CD14-positive monocyte (primary cell): Measurements from ENCODE around the gene TREM2. TPM values are rescaled to one million over a fixed set of nuclear protein-coding genes. Genes with fewer than 3 reads are reported as not detected.

Experiments used
- DNase-seq, 3 donors: peaks; one replicate each; pipeline ENCODE4 v3.0.0-alpha.2; 2011 to 2022
- H2AFZ ChIP-seq: 2 replicates; pipeline ENCODE4 v1.6.0; 2012; ENCODE audit warnings: mild to moderate bottlenecking, low read depth, low read length, inconsistent platforms; ENCODE audit not compliant: insufficient read depth, poor library complexity, severe bottlenecking
- H3K27ac ChIP-seq, 2 donors: 1 replicate in 1 of 2; 2 replicates in 1 of 2; pipeline ENCODE4 v1.5.1; 2012 to 2013; ENCODE audit warnings: low read length in 2 of 2, control low read depth in 1 of 2, inconsistent platforms in 1 of 2, low read depth in 1 of 2, mild to moderate bottlenecking in 1 of 2
- H3K27me3 ChIP-seq, 2 donors: one replicate each; pipeline versions ENCODE4 v1.6.0 to v1.6.1; 2011 to 2013; ENCODE audit warnings: low read length in 2 of 2; ENCODE audit not compliant: control insufficient read depth in 2 of 2, insufficient read depth in 2 of 2
- H3K36me3 ChIP-seq, 2 donors: replicated peaks in 1 of 2; 1 replicate in 1 of 2; 2 replicates in 1 of 2; pipeline versions ENCODE4 v1.5.1 to v1.6.1; 2012 to 2013; ENCODE audit warnings: low read length in 2 of 2, control low read depth in 1 of 2, inconsistent platforms in 1 of 2, mild to moderate bottlenecking in 1 of 2; ENCODE audit not compliant: insufficient read depth in 2 of 2, control insufficient read depth in 1 of 2
- H3K4me1 ChIP-seq, 2 donors: 1 replicate in 1 of 2; 2 replicates in 1 of 2; pipeline versions ENCODE4 v1.5.1 to v1.6.1; 2012 to 2013; ENCODE audit warnings: low read length in 2 of 2, control low read depth in 1 of 2, inconsistent platforms in 1 of 2, mild to moderate bottlenecking in 1 of 2, moderate library complexity in 1 of 2; ENCODE audit not compliant: insufficient read depth in 2 of 2, control insufficient read depth in 1 of 2
- H3K4me2 ChIP-seq: replicated peaks from 2 replicates; pipeline ENCODE3; 2012; ENCODE audit warnings: low read length, moderate library complexity, mild to moderate bottlenecking; ENCODE audit not compliant: poor library complexity, severe bottlenecking; ENCODE audit errors: extremely low read depth
- H3K4me3 ChIP-seq, 3 experiments: fragments of 200-600 bp in 1 of 3; sonication (generic) in 1 of 3; replicated peaks in 1 of 3; 1 replicate in 2 of 3; 2 replicates in 1 of 3; pipeline ENCODE4 v1.5.1; 2011 to 2013; ENCODE audit warnings: low read length in 3 of 3, mild to moderate bottlenecking in 3 of 3, control low read depth in 2 of 3, low read depth in 2 of 3, inconsistent platforms in 1 of 3, moderate library complexity in 1 of 3
- H3K79me2 ChIP-seq: 2 replicates; pipeline ENCODE4 v1.6.0; 2012; ENCODE audit warnings: mild to moderate bottlenecking, control low read depth, inconsistent platforms, low read length, moderate library complexity; ENCODE audit not compliant: insufficient read depth
- H3K9ac ChIP-seq: 2 replicates; pipeline ENCODE4 v1.6.0; 2017; ENCODE audit warnings: low read length, mild to moderate bottlenecking; ENCODE audit not compliant: insufficient read depth, poor library complexity, severe bottlenecking
- H3K9me3 ChIP-seq, 2 donors: replicated peaks in 1 of 2; 1 replicate in 1 of 2; 2 replicates in 1 of 2; pipeline versions ENCODE4 v1.5.1 to v1.6.1; 2012 to 2013; ENCODE audit warnings: low read length in 2 of 2, control low read depth in 1 of 2; ENCODE audit not compliant: control insufficient read depth in 1 of 2, insufficient read depth in 1 of 2
- H4K20me1 ChIP-seq: 2 replicates; pipeline ENCODE4 v1.6.0; 2012; ENCODE audit warnings: mild to moderate bottlenecking, low read length, control low read depth, moderate library complexity; ENCODE audit not compliant: insufficient read depth
- H3K27ac Mint-ChIP-seq, 7 donors: one replicate each; pipeline ENCODE4 v1.8.0; 2020; ENCODE audit warnings: mild to moderate bottlenecking in 7 of 7, mixed read lengths in 7 of 7, moderate library complexity in 6 of 7, inconsistent platforms in 2 of 7
- H3K27me3 Mint-ChIP-seq, 3 donors: one replicate each; pipeline ENCODE4 v1.8.0; 2021 to 2022; ENCODE audit warnings: low read depth in 3 of 3, mild to moderate bottlenecking in 3 of 3, mixed read lengths in 3 of 3, moderate library complexity in 3 of 3, inconsistent platforms in 1 of 3
- H3K36me3 Mint-ChIP-seq, 2 donors: one replicate each; pipeline ENCODE4 v1.8.0; 2020; ENCODE audit warnings: mixed read lengths in 2 of 2, inconsistent platforms in 1 of 2, mild to moderate bottlenecking in 1 of 2
- H3K4me1 Mint-ChIP-seq: one replicate; pipeline ENCODE4 v1.8.0; 2020; ENCODE audit warnings: mild to moderate bottlenecking, mixed read lengths
- H3K4me3 Mint-ChIP-seq, 2 donors: one replicate each; pipeline ENCODE4 v1.8.0; 2020; ENCODE audit warnings: mild to moderate bottlenecking in 2 of 2, mixed read lengths in 2 of 2, moderate library complexity in 1 of 2
- H3K9me3 Mint-ChIP-seq, 7 donors: one replicate each; pipeline ENCODE4 v1.8.0; 2020 to 2022; ENCODE audit warnings: mixed read lengths in 7 of 7, mild to moderate bottlenecking in 6 of 7, moderate library complexity in 6 of 7, inconsistent platforms in 2 of 7
- WGBS: methylation state at CpG from one replicate; pipeline ENCODE4 v1.1.5; 2013; ENCODE audit warnings: missing lambda C conversion rate; ENCODE audit not compliant: insufficient coverage; 5-methylcytosine and 5-hydroxymethylcytosine counted together
- intact Hi-C, 2 donors: fragments of 100-400 bp; cut with micrococcal nuclease; formaldehyde crosslinking; loops; one replicate each; pipeline versions ENCODE4 v1.15.0 to v1.15.1; 2023
- polyA plus RNA-seq, 3 donors: library from polyadenylated mRNA; depleted of rRNA in 1 of 3; unstranded in 2 of 3; stranded (reverse) in 1 of 3; fragments of 300-500 nt in 2 of 3; fragments of >200 nt in 1 of 3; fragmentation: Illumina TruSeq in 2 of 3; gene quantifications; 1 replicate in 2 of 3; 2 replicates in 1 of 3; pipeline ENCODE4 v1.2.3, GENCODE V29; 2012 to 2021
- TF ChIP-seq, protein P1 (sequence below): fragments of 200-600 bp; IDR thresholded peaks from one replicate; pipeline ENCODE4 v1.8.0; 2022; ENCODE audit warnings: antibody characterized with exemption, mild to moderate bottlenecking

Gene TREM2
- polyA plus RNA-seq, 3 donors, result 0.54 to 0.78 (median 0.56) TPM

DNA sequence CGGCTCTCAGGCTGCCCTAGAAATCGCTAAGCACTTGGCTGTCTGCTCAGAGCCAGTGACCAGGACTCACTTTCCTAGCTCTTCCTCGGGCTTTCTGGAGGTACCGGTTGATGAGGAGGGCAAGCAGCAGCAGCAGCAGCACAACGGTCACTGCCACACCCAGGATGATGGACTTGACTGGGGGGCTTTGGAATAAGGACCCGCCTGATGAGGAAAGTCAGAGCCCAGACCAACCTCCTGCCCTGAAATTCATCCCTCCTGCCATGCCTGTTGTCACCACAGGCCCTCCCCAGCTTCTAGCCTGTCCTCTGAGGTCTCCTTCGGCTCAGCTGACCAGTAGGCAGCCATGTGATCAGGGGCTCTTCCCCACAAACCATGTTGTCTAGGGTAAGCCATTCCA is 21.8 kb upstream of the TREM2 start:
- H2AFZ ChIP-seq, result no peak overlapping the region
- Mint-ChIP-seq H3K36me3 (peaks cover 7 to 27% of the 10 kb centered on the region in 2 donors), H3K4me3 (peak overlapping the region in 1 of 2 donors; percentile 71), H3K27ac (peak overlapping the region; percentile 77 to 99 (median 97)), H3K4me1 (peaks cover 82% of the 10 kb centered on the region), H3K27me3 (peaks cover 0 to 2% (median 0%) of the 10 kb centered on the region in 3 donors), H3K9me3 (peaks cover 6 to 11% (median 7%) of the 10 kb centered on the region in 7 donors)
- peak overlapping the region; percentile 55 for H3K4me2 ChIP-seq
- no peak for DNase-seq
- no peaks in the 10 kb centered on the region for H3K79me2 ChIP-seq
- H3K9me3 ChIP-seq, result peaks cover 5% of the 10 kb centered on the region in 2 donors
- peaks cover 70 to 80% of the 10 kb centered on the region in 2 donors for H3K4me1 ChIP-seq
- WGBS, result 97% methylated on average over 5 of the region's 7 CpGs
- H3K27ac ChIP-seq, result peak overlapping the region in 1 of 2 donors; percentile 83
- no peaks in the 10 kb centered on the region for H4K20me1 ChIP-seq
- H3K27me3 ChIP-seq, result no peaks in the 10 kb centered on the region
- TF ChIP-seq, protein P1, sequence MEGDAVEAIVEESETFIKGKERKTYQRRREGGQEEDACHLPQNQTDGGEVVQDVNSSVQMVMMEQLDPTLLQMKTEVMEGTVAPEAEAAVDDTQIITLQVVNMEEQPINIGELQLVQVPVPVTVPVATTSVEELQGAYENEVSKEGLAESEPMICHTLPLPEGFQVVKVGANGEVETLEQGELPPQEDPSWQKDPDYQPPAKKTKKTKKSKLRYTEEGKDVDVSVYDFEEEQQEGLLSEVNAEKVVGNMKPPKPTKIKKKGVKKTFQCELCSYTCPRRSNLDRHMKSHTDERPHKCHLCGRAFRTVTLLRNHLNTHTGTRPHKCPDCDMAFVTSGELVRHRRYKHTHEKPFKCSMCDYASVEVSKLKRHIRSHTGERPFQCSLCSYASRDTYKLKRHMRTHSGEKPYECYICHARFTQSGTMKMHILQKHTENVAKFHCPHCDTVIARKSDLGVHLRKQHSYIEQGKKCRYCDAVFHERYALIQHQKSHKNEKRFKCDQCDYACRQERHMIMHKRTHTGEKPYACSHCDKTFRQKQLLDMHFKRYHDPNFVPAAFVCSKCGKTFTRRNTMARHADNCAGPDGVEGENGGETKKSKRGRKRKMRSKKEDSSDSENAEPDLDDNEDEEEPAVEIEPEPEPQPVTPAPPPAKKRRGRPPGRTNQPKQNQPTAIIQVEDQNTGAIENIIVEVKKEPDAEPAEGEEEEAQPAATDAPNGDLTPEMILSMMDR, result no peak
- H3K9ac ChIP-seq, result no peak overlapping the region
- no peaks in the 10 kb centered on the region for H3K36me3 ChIP-seq
- H3K4me3 ChIP-seq, result peak overlapping the region in 1 of 3 experiments; percentile 48
- intact Hi-C loops, result loop anchor here (5.0 to 10.0 kb wide), 5 partner anchors 43 to 123 kb away; partner anchors contain the start of genes TREM1 (in 2 of the 2), NFYA (in 1 of the 2), OARD1 (in 1 of the 2) and TREML4 (in 1 of the 2)

DNA sequence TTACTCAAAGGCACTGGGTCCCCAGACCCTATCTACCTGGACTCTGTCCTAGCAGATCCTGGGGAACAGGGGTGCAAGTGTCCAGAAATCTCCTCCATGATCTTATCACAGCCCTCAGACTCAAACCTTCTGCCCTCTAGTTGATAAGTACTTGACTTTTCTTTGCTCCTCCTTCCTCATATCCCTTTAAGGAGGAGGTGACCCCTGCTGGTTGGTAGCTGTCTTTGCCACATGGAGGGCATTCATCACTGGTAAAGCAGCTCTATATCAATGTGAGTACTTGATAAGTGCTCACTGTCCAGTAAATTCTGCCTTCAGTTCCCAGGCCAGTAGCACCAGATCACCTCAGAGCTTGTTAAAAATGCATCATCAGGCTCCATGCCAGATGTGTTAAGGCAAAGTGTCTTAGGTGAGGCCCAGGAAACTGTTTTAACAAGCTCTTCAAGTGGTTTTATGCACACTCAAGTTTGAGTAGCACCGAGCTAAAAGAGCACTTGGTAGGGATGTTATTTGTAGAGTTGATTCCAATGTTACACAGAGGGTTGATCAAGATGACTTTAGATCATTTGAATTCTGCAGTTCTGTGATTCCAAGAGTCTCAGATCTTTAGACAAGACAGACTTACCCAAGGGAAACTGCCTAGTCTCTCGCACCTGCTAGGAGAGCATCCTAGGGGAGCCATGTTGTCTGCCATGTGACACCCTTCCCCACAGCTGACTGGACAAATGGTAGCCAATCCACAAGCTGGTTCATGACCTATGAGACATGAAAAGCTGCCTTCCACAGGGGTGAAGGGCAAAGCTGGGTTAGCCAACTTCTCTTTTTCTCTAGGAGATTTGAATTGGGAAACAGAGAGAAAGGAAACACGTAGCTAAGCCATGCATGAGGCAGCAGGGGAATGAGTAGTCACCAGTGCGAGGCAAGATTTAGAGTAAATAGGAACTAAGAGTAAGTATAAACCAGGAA is 19.4 kb upstream of the TREM2 start:
- peak overlapping the region in 1 of 2 donors; percentile 75 for H3K4me3 Mint-ChIP-seq
- TF ChIP-seq, protein P1, result peak; percentile 30
- Histone ChIP-seq H3K9ac (peak overlapping the region; percentile 64), H2AFZ (peak overlapping the region; percentile 7), H3K79me2 (no peaks in the 10 kb centered on the region), H3K4me2 (peak overlapping the region; percentile 29), H3K27me3 (no peaks in the 10 kb centered on the region), H3K4me1 (peaks cover 58 to 72% of the 10 kb centered on the region in 2 donors), H4K20me1 (no peaks in the 10 kb centered on the region), H3K4me3 (no peak overlapping the region), H3K9me3 (no peaks in the 10 kb centered on the region), H3K27ac (peak overlapping the region; percentile 95 to 98), H3K36me3 (no peaks in the 10 kb centered on the region)
- peak overlapping the region; percentile 98 to 100 (median 99) for H3K27ac Mint-ChIP-seq
- peaks cover 73% of the 10 kb centered on the region for H3K4me1 Mint-ChIP-seq
- peak; percentile 94 to 97 (median 97) for DNase-seq
- peaks cover 0 to 2% (median 2%) of the 10 kb centered on the region in 3 donors for H3K27me3 Mint-ChIP-seq
- H3K9me3 Mint-ChIP-seq, result peaks cover 0 to 5% (median 0%) of the 10 kb centered on the region in 7 donors
- 56% methylated on average over 3 of the region's 4 CpGs for WGBS
- intact Hi-C loops, result loop anchor here (5.0 to 10.0 kb wide), 4 partner anchors 102 to 125 kb away; partner anchors contain the start of genes TREM1 (in 2 of the 2), NFYA (in 1 of the 2) and OARD1 (in 1 of the 2)
- peaks cover 13 to 34% of the 10 kb centered on the region in 2 donors for H3K36me3 Mint-ChIP-seq
